ENCODE data around the gene SCFD2.
"Not testable (repeated sequence)": the region's sequence is repeated elsewhere in the genome, so short reads cannot be mapped to it uniquely, and the experiment has no call there.

DNA sequence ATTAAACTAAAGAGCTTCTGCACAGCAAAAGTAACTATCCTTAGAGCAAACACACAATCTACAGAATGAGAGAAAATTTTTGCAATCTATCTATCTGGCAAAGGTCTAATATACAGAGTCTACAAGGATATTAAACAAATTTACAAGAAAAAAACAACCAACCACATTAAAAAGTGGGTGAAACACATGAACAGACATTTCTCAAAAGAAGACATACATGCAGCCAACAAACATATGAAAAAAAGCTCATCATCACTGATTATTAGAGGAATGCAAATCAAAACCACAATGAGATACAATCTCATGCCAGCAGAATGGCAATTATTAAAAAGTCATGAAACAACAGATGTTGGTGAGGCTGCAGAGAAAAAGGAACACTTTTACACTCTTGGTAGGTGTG, 73.7 kb downstream of the SCFD2 start:
- TF ChIP-seq, protein P1, sequence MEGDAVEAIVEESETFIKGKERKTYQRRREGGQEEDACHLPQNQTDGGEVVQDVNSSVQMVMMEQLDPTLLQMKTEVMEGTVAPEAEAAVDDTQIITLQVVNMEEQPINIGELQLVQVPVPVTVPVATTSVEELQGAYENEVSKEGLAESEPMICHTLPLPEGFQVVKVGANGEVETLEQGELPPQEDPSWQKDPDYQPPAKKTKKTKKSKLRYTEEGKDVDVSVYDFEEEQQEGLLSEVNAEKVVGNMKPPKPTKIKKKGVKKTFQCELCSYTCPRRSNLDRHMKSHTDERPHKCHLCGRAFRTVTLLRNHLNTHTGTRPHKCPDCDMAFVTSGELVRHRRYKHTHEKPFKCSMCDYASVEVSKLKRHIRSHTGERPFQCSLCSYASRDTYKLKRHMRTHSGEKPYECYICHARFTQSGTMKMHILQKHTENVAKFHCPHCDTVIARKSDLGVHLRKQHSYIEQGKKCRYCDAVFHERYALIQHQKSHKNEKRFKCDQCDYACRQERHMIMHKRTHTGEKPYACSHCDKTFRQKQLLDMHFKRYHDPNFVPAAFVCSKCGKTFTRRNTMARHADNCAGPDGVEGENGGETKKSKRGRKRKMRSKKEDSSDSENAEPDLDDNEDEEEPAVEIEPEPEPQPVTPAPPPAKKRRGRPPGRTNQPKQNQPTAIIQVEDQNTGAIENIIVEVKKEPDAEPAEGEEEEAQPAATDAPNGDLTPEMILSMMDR (IDR thresholded peaks at IDR 0.05; ENCODE audit: low read depth, low read length) = not testable (repeated sequence)
- not testable (repeated sequence) for TF ChIP-seq EZH2phosphoT487 (IDR thresholded peaks at IDR 0.05; ENCODE audit: low read depth)
